ENCODE data around the gene CREB3L2.

DNA sequence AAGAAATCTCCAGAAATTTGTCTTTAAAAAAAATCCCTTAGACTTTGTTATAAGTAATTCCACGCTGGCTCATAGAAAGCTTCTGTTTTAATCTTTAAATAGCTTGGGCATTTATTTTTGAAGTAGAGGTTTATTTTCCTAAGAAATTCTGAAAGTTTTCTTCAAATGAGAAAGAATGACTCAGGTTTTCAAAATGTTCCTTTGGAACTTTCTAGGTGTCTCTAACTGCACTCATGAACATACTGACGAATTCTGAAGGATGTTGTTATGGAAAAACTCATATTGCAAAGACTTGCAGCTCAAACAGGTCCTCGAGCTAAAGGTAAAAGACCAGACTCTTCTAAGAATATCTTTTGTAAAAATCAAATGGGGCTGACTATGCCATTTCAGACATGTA is 165.8 kb downstream of the CREB3L2 start:
- TF ChIP-seq CTCF (IDR thresholded peaks at IDR 0.05; ENCODE audit: insufficient read depth, low read length): no peak
- no peak for TF ChIP-seq POLR2AphosphoS5 (IDR thresholded peaks at IDR 0.05; ENCODE audit: low read depth)
- no peak for TF ChIP-seq REST (IDR thresholded peaks at IDR 0.05; ENCODE audit: insufficient replicate concordance, low read depth)
- no peak for TF ChIP-seq GABPA (IDR thresholded peaks at IDR 0.05; ENCODE audit: low read depth)

Measured in HL-60 (cell line).